ENCODE data around the gene UHRF1. TPM values are rescaled to one million over a fixed set of nuclear protein-coding genes. Genes with fewer than 3 reads are reported as not detected.
A peak's percentile ranks its signal among the peaks of the same experiment; 100 is the strongest.

Gene UHRF1
- total RNA-seq, 1 experiment from 2014 or later = 109 TPM

DNA sequence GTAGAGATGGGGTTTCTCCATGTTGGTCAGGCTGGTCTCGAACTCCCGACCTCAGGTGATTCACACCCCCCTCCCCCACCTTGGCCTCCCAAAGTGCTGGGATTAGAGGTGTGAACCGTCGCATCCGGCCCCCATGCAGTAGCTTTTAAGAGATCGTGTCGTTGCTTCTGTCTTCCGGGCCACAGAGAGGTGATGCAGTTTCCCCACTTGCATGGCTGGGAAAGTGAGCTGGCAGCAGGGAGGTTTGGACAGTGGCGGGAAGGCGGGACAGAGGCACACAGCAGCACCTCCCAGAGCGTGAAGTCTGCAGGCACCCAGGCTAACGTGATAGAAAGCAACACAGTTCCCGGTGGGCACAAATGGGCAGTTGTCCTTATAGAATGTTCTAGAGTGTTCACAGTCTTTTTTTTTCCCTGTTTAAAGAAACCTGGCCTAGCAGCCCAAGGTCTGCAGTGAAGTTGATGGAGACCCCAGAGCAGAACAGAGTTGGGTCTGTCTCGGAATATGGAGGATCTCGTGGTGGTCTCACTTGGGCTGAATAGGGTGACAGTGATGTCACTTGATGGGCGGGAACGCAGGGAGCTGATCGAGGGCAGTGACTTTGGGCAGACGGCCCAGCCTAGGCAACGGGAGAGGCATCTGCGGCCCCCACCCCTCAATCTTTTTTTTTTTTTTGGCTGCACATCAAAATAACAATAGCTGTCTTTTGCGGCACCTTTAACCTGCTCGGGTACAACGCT is 4.9 kb downstream of the UHRF1 start:
- POLR2A ChIA-PET = interaction anchor here (0.6 to 6.3 kb wide), 3 partner anchors 9 to 45 kb away, joined by 3 to 54 read pairs (median 5); partner anchors contain the start of gene PLIN3
- H3K4me2 ChIP-seq (ENCODE audit: low read length) = peak overlapping the region; percentile 100

More for the DNA sequence above, 4.9 kb downstream of the UHRF1 start:
- no TSS peak for BruUV-seq (replicated peaks)
- Histone ChIP-seq H3K4me1 (ENCODE audit: control insufficient read depth in 1 of 2, insufficient read depth in 2 of 2, low read length in 2 of 2) (peaks cover 53 to 79% of the 10 kb centered on the region in 2 experiments), H3K9me3 (ENCODE audit: control insufficient read depth in 1 of 2, insufficient read depth in 1 of 2, low read depth in 1 of 2, low read length in 2 of 2) (no peaks in the 10 kb centered on the region), H3K27me3 (ENCODE audit: insufficient read depth, low read length) (no peaks in the 10 kb centered on the region), H4K20me1 (ENCODE audit: insufficient read depth) (peaks cover 22% of the 10 kb centered on the region; the same call in 1 of the 2 replicates), H2AFZ (ENCODE audit: low read depth, low read length, poor library complexity, severe bottlenecking) (no peak overlapping the region), H3K36me3 (ENCODE audit: control insufficient read depth in 1 of 2, insufficient read depth in 2 of 2, low read length in 2 of 2) (peaks cover 2 to 53% of the 10 kb centered on the region in 2 experiments; a peak in 2 of 4 replicates), H3K4me3 (replicated peaks in 1 of 2; ENCODE audit: low read depth in 1 of 2, low read length in 2 of 2) (peak overlapping the region in 1 of 2 experiments; percentile 47; a peak in 2 of 4 replicates), H3K9me2 (ENCODE audit: insufficient read depth) (no peaks in the 10 kb centered on the region), H3K27ac (ENCODE audit: low read depth, low read length) (peak overlapping the region; percentile 98), H3K79me2 (ENCODE audit: insufficient read depth, low read length) (peaks cover 88% of the 10 kb centered on the region), H3K9ac (ENCODE audit: low read length) (peak overlapping the region; percentile 98)
- RAD21 ChIA-PET (ENCODE audit: low non-redundant PET in 1 of 2, low total read pairs in 2 of 2, uncharacterized antibody in 2 of 2, unreplicated experiment in 2 of 2) = interaction anchor here in 1 of 2 experiments (0.6 kb wide), 1 partner anchor 74 kb away, joined by 5 read pairs; no protein-coding TSS in a partner anchor
- intact Hi-C loops (cut with micrococcal nuclease) = loop anchor here (5.0 to 10.0 kb wide), 2 partner anchors 53 to 121 kb away; partner anchors contain the start of gene KDM4B
- no peak for TF ChIP-seq EZH2 (IDR thresholded peaks at IDR 0.05)
- TF ChIP-seq SRF (IDR thresholded peaks at IDR 0.05; ENCODE audit: low read depth) = no peak
- no peak for TF ChIP-seq POLR2A (IDR thresholded peaks at IDR 0.05; ENCODE audit: borderline replicate concordance, extremely low read depth, insufficient read depth, insufficient read length)
- no peak for TF ChIP-seq ZNF274 (IDR thresholded peaks at IDR 0.05; ENCODE audit: low read depth, low read length)
- TF ChIP-seq, protein P1, sequence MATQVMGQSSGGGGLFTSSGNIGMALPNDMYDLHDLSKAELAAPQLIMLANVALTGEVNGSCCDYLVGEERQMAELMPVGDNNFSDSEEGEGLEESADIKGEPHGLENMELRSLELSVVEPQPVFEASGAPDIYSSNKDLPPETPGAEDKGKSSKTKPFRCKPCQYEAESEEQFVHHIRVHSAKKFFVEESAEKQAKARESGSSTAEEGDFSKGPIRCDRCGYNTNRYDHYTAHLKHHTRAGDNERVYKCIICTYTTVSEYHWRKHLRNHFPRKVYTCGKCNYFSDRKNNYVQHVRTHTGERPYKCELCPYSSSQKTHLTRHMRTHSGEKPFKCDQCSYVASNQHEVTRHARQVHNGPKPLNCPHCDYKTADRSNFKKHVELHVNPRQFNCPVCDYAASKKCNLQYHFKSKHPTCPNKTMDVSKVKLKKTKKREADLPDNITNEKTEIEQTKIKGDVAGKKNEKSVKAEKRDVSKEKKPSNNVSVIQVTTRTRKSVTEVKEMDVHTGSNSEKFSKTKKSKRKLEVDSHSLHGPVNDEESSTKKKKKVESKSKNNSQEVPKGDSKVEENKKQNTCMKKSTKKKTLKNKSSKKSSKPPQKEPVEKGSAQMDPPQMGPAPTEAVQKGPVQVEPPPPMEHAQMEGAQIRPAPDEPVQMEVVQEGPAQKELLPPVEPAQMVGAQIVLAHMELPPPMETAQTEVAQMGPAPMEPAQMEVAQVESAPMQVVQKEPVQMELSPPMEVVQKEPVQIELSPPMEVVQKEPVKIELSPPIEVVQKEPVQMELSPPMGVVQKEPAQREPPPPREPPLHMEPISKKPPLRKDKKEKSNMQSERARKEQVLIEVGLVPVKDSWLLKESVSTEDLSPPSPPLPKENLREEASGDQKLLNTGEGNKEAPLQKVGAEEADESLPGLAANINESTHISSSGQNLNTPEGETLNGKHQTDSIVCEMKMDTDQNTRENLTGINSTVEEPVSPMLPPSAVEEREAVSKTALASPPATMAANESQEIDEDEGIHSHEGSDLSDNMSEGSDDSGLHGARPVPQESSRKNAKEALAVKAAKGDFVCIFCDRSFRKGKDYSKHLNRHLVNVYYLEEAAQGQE (IDR thresholded peaks at IDR 0.05; ENCODE audit: low read depth) = no peak
- no peak for TF ChIP-seq CEBPB (IDR thresholded peaks at IDR 0.05; ENCODE audit: low read depth)
- no peak for TF ChIP-seq FOSL1 (IDR thresholded peaks at IDR 0.05; ENCODE audit: low read depth)
- TF ChIP-seq, protein P2, sequence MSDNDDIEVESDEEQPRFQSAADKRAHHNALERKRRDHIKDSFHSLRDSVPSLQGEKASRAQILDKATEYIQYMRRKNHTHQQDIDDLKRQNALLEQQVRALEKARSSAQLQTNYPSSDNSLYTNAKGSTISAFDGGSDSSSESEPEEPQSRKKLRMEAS (IDR thresholded peaks at IDR 0.05) = no peak; the same call in 1 of the 2 replicates
- no peak for ATAC-seq
- CTCF ChIA-PET = interaction anchor here (1.2 to 4.3 kb wide), 5 partner anchors 43 to 124 kb away, joined by 3 to 55 read pairs (median 4); no protein-coding TSS in a partner anchor
- no peak for DNase-seq (ENCODE audit: low read depth, low spot score)
